GM19438 (cell line): ENCODE results near the gene ERGIC3.

Experiments
- ATAC-seq: cut with Tn5 transposase; IDR thresholded peaks from one replicate; pipeline ENCODE4 v1.9.1; 2021; ENCODE audit warnings: low read depth; ENCODE audit not compliant: unreplicated experiment

The ERGIC3 gene

DNA sequence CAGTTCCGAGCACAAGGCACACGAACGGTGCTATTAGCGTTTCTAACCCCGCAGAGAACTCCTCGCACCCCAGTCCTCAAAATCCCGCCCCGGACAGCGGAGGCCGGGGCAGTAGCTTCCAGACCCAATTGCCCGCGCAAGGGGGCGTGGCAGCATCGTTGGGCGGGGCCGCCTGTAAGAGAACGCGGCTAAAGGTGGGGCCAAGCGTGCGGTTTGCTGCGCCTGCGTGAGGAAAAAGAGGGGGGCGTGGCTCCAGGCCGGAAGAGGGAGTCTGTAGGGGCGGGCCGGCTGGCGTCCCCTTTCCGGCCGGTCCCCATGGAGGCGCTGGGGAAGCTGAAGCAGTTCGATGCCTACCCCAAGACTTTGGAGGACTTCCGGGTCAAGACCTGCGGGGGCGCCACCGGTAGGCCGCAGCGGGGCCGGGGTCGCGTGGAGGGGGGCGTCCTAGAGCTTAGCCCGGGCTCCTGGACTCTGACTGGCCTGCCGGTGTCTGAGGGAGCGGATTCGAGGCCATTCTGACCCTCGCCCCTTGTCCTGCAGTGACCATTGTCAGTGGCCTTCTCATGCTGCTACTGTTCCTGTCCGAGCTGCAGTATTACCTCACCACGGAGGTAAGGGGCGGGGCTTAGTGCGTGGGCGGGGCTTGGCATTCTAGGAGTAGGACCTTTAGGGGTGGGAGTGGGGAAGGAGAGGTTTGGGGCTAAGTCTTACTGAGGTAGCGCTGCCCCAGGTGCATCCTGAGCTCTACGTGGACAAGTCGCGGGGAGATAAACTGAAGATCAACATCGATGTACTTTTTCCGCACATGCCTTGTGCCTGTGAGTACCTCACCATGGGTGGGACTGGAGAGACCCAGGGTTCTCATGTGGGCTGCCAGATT is at the start of gene ERGIC3:
ERGIC3 (plus strand) TSS at position 296 of the 880 bp plus-strand sequence; CDS start at position 316, 20 bp downstream.
- ATAC-seq, result peak; percentile 96

DNA sequence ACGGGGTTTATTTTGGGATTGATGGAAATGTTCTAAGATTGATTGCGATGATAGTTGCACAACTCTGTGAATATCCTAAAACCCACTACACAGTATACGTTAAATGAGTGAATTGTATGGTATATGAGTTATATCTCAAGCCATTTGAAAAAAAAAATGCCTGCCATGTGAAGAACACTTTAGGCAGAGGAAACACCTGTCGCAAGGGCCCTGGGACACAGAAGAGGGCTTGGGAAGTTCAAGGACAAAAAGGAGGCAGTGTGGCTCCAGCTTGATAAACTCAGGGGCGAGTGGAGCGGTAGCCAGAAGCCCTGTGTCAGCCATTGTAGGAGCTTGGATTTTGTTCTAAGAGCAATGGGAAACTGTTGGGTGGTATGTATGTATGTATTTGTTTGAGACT is 49.5 kb upstream of the ERGIC3 start:
- no peak for ATAC-seq

DNA sequence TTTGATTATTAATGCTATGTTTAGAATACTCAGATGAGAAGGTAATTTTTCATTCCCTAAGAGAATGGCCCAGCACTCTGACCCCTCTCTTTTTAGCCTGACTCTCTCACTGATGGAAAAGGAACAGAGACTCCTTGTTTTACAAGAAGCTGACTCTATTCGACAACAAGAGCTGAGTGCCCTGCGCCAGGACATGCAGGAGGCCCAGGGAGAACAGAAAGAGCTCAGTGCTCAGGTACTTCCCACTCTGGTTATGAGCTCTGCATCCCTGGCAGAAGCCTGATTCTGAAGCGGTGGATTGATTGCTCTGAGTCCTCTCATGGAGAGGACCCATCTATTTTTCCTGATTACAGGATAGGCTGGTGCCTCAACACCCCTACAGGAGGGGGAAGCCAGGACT is 45.4 kb upstream of the ERGIC3 start:
- no peak for ATAC-seq

DNA sequence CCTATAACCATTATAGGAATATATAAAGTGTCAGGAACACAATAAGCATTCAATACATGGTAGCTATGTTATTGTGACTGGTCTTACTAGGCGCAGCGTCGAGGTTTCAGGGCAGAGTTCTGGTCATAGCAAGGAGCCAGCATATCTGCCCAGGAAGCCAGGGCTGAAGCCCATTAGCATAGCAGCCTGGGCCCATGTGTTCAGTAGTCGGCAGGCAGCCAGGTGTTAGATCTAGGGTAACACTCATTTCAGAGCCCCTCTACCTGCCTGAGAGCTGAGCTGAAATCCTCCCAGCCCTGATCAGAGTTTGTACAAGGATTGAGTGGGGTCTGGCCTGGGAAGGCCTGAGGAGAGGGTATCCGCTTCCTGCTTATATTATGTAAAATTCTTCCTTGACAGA is 44.6 kb upstream of the ERGIC3 start:
- ATAC-seq, result no peak

DNA sequence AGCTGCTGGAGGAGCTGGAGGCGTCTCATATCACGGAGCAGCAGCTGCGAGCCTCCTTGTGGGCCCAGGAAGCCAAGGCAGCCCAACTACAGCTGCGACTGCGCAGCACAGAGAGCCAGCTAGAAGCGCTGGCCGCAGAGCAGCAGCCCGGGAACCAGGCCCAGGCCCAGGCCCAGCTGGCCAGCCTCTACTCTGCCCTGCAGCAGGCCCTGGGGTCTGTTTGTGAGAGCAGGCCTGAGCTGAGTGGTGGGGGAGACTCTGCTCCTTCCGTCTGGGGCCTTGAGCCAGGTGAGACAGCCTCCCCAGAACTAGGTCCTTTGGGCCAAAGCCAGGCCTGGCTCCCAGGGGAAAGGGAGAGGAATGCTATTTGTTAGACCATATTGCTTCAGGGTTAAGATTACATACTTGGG is 44.1 kb upstream of the ERGIC3 start:
- no peak for ATAC-seq

DNA sequence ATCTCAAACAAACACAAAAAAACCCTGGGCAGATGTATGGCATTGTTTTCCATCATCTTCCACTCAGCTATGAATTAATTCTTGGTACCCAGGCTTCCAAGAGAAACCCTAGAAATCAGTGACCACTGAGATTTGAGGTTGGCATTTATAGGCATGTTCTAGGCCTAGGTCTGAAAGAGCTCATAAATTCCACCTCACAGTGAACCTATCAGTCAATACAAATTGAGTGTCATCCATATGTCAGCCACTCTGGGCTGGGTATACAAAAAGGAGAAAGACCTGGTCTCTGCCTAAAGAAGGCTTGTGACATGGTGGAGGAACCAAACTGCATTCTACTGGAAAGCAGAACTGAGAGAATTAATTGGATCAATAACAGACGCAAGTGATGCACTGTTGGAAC is 42.6 kb upstream of the ERGIC3 start:
- no peak for ATAC-seq

DNA sequence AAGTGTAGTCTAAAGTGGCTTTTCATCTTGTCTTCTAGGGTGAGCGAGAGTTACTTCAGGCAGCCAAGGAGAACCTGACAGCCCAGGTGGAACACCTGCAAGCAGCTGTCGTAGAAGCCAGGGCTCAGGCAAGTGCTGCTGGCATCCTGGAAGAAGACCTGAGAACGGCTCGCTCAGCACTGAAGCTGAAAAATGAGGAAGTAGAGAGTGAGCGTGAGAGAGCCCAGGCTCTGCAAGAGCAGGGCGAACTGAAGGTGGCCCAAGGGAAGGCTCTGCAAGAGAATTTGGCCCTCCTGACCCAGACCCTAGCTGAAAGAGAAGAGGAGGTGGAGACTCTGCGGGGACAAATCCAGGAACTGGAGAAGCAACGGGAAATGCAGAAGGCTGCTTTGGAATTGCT is 39.5 kb upstream of the ERGIC3 start:
- ATAC-seq, result peak; percentile 72

DNA sequence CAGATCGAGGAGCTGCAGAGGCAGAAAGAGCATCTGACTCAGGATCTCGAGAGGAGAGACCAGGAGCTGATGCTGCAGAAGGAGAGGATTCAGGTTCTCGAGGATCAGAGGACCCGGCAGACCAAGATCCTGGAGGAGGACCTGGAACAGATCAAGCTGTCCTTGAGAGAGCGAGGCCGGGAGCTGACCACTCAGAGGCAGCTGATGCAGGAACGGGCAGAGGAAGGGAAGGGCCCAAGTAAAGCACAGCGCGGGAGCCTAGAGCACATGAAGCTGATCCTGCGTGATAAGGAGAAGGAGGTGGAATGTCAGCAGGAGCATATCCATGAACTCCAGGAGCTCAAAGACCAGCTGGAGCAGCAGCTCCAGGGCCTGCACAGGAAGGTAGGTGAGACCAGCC is 38.6 kb upstream of the ERGIC3 start:
- ATAC-seq, result no peak

DNA sequence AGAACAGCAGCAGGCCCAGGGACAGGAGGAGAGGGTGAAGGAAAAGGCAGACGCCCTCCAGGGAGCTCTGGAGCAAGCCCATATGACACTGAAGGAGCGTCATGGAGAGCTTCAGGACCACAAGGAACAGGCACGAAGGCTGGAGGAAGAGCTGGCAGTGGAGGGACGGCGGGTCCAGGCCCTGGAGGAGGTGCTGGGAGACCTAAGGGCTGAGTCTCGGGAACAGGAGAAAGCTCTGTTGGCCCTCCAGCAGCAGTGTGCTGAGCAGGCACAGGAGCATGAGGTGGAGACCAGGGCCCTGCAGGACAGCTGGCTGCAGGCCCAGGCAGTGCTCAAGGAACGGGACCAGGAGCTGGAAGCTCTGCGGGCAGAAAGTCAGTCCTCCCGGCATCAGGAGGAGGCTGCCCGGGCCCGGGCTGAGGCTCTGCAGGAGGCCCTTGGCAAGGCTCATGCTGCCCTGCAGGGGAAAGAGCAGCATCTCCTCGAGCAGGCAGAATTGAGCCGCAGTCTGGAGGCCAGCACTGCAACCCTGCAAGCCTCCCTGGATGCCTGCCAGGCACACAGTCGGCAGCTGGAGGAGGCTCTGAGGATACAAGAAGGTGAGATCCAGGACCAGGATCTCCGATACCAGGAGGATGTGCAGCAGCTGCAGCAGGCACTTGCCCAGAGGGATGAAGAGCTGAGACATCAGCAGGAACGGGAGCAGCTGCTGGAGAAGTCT is 37.9 kb upstream of the ERGIC3 start:
- no peak for ATAC-seq

DNA sequence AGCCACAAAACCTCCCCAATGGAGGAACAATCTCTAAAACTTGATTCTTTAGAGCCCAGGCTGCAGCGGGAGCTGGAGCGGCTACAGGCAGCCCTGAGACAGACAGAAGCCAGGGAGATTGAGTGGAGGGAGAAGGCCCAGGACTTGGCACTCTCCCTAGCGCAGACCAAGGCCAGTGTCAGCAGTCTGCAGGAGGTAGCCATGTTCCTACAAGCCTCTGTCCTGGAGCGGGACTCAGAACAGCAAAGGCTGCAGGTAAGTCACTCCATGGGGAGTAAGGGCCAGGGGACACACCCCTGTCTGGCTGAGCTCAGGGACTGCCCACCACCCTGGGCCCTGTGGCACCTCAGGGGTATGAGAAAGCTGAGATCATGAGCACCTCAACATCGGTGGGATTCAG is 37.1 kb upstream of the ERGIC3 start:
- no peak for ATAC-seq

DNA sequence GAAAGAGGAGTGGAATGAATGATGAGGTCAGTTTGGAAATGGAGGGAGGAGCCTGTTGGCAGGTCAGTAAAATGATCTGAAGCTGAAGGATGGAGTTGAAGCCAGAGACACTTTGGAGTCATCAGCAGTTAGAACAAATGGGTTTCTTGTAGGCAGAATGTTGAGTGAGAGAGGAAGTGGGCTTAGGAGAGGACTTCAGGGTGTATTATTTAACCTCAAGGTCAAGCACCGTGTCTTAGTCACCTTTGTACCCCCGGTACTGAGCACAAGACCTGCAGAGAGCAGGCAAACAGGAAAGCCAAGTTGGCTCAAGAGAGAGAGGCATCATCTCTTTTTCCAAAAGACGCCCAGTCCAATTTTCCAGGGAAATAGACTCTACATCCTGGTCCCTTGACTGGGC is 35.7 kb upstream of the ERGIC3 start:
- ATAC-seq, result no peak

DNA sequence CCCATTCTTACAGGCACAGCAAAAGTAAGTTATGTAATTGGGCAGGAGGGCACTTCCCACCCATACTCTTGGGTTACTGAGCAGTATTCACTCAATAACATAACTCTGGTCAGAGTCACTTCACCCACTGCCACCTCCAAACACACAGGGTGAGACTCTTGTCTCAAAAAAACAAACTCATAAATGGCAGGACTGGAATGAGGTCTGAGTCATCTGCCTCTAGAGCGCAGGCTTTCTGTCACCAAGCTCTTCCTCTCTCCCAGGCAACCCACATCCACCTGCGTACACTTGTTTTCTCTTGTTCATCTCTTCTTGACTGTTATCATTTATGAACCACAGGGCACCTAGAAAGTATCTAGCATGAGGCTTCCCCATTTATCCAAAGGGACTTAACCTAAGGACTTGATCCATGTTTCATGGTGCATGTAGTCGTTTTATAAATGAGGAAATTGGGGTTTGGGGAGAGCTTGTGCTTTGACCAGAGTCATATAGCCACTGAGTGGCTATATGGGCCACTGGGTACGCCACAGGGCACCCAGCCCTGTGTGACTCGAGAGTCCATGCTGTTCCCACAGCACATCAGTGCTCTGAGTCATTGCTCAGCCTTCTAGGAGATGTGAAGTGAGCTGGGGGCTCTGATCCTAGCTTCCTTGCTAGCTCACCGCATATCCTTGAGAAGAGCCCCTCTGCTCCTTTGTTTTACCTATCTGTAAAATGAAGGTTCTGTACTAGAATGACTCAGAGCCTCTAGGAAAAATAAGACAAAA is 34.8 kb upstream of the ERGIC3 start:
- ATAC-seq, result no peak

DNA sequence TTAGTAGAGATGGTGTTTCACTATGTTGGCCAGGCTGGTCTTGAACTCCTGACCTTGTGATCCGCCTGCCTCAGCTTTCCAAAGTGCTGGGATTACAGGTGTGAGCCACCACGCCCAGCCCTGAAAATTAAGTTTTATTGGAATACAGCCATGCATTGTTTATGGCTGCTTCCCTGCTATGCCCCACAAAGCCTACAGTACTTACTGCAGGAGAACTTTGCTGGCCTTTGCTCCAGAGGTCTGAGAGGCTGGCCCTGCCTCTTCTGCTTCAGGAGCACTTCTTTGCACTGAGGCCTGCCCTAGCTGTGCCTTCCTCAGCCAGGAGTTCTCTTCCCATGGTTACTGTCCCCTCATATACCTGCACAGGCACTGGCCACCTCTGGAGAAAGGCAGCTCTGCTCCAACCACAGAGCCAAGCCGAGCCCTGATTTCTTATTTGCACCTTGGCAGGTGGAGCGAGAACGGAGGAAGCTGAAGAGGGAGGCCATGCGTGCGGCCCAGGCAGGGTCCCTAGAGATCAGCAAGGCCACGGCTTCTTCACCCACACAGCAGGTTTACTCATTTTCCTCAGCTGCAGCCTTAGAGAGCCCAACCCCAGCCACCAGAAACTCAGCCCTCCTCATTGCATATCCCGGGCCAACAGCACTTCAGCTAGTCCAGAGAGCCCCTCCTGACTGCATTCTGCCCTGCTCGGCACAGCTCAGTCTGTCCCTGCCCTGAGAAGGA is 33.2 kb upstream of the ERGIC3 start:
- no peak for ATAC-seq

DNA sequence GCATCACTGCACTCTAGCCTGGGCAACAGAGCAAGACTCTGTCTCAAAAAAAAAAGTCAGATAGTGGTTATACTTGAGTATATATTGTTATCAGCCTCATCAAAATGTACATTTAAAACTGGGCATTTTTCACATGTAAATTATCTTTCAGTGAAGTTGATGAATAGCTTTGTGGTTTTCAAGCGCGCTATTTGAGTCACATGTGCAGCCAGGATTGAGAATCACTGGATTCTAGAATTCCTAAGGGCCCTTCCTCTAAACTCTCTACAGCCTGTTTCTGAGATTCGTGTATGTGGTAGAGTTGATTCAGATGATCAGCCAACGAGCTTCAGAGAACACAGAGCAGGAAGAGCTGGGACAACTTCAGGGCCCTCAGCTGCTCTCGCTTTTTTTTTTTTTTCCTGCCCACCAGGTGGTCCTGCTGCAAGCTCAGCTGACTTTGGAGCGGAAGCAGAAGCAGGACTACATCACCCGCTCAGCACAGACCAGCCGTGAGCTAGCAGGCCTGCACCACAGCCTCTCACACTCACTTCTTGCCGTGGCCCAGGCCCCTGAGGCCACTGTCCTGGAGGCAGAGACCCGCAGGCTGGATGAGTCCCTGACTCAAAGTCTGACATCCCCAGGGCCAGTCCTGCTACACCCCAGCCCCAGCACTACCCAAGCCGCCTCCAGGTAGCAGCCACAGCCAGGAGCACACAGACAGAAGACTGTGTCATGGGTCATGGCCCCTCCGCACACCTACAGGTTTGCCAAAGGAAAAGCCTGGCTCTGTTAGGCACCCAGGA is 30.7 kb upstream of the ERGIC3 start:
- ATAC-seq, result no peak

DNA sequence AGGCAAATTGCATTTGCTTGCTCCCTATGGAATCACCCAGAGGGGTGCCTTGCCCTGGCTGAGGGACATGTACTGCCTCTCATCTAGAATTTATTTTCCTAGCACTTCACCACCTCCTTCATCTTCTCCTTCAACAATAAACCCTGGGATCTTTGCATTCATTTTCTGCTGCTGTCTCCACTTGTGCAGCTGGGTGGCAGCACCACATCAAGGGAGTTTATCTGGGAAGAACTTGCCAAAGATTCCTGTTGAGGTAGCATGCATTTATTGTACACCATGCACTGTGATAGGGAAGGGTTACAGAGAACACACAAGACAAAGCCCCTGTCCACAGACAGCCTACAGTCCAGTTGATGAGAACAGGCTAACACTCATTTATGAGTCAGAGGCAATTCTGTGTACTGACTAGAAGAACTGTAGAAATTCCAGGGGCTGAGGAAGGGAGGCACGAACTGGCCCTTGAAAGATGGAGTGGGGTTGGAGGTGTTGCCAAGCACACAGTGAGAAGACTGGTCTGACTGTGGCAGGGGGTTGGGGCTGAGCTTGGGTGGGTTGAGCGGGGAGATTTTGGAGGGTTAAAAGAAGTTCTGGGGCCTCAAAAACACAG is 30.0 kb upstream of the ERGIC3 start:
- ATAC-seq, result no peak

DNA sequence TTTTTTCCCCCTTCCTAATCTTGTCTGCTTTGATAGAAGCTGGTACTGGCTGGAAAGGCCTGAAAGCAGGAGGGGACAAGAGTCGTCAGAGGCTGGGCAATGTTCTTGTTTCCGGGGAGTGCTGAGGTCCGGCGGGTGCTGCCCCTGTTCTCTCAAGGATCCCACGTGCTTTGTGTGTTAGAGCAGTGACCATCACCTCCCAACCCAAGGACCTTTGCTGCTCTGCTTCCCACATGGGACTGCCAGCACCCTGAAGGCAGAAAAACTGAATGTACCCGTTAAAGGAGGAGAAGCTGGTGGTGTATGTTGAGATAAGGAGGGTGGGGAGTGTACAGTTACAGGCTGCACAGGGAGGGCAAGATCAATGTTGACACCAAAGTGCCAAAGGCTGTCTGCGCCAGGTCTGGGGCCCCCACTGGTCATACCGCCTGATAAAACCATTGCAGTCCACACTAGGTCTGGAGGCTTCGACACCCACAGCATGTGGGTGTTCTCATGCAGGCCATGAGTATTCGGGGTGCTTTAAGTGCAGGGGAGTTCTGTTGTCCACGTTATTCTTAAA is 27.4 kb upstream of the ERGIC3 start:
- ATAC-seq, result no peak

DNA sequence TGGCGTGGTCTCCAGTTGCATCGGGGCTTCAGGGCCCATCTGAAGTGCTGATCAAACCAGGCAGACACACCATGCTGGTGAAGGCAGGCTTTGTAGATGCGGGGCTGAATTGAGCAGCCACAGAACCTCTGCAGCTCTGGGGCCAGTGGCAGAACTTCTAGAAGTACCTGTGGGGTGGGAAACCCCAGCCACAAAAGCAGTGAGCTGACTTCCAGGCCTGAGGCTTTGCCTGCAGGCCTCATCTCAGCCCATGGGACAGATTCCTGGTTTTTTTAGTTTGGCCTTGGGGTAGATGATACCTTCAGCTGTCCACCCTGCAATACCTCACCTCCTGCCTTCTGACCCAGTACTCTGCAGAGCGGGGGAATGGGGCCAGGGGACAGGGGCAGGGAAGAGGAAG is 26.5 kb upstream of the ERGIC3 start:
- ATAC-seq, result no peak

DNA sequence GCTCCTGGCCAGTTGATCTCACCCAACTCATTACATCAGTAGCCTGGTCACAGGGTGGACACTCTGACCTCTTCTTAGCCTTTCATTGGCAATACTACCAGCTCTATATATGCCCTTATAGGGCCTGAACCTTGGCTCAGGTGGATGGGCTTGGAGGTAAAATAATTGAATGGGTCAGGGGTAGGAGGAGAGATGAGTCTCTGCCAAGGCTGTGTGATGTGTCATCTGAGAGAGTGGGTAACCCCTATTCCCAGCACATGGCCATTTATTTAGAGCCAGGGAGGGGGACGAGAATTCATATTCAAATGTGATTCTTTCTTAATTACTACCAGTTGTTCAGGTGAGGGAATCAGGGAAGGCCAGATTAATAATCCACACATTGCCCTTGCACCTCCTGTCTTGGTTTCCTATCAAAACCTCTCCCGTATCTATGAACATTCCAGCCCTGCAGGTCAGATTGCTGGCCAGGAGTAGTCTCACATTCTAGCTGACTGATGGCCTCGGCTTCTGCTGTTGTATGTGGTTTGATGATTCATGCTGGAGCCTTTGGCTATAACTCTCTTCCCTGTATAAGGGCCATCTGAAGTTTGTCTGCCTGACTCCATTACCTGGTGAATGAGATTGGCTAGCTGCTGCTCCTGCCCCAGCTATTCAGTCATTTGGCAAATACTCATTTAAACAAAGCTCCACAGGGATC is 25.8 kb upstream of the ERGIC3 start:
- no peak for ATAC-seq
